GM12878 (cell line): ENCODE results near the gene MED13L. TPM values are rescaled to one million over a fixed set of nuclear protein-coding genes. Genes with fewer than 3 reads are reported as not detected.

Source experiments
- ATAC-seq: fragments of 200-7000 bp; cut with Tn5 transposase; 3 replicates; pipeline ENCODE4 v1.9.1; 2020; ENCODE audit warnings: mild to moderate bottlenecking, moderate library complexity
- BruUV-seq: library from RNA; stranded (reverse); fragments of 400-500 nt; replicated peaks from 2 replicates; lab custom pipeline; 2021; lab: Mats Ljungman, UMichigan
- CTCF ChIA-PET: fragments of 300-600 bp; sonication (Branson Sonifier 250); formaldehyde crosslinking; extraction: SDS; loops from one replicate; lab custom pipeline; 2021; ENCODE audit warnings: inconsistent platforms; lab: Yijun Ruan, JAX
- POLR2A ChIA-PET: fragments of 350-600 bp; formaldehyde crosslinking; extraction: SDS; loops from one replicate; lab custom pipeline; 2021; ENCODE audit warnings: inconsistent platforms; lab: Charles Lee
- RAD21 ChIA-PET: fragments of 300-600 bp; sonication (Branson Sonifier 250); formaldehyde crosslinking; loops from one replicate; lab custom pipeline; 2023; ENCODE audit warnings: antibody characterized with exemption; ENCODE audit not compliant: unreplicated experiment; lab: Charles Lee
- SMC1A ChIA-PET: fragments of 300-600 bp; sonication (Branson Sonifier 250); formaldehyde crosslinking; loops from one replicate; lab custom pipeline; 2023; ENCODE audit not compliant: unreplicated experiment, uncharacterized antibody; lab: Charles Lee
- DNase-seq: peaks from one replicate; pipeline ENCODE4 v3.0.0-alpha.2; 2011; ENCODE audit warnings: low read depth, low spot score
- FAIRE-seq: peaks from 3 replicates; lab custom pipeline; 2011; peaks lifted over from hg19 to GRCh38; lab: Jason Lieb, UNC
- H2AFZ ChIP-seq: 2 replicates; pipeline ENCODE4 v1.6.0; 2011; ENCODE audit warnings: low read depth, low read length, control low read depth; ENCODE audit not compliant: control insufficient read depth
- H3K27ac ChIP-seq: 2 replicates; pipeline ENCODE4 v1.5.1; 2011; ENCODE audit warnings: control low read depth; ENCODE audit not compliant: control insufficient read depth, insufficient read depth
- H3K27me3 ChIP-seq, 2 experiments: replicated peaks in 1 of 2; 2 replicates each; pipeline versions ENCODE4 v1.6.0 to v1.6.1; 2011; ENCODE audit warnings: low read length in 1 of 2; ENCODE audit not compliant: control insufficient read depth in 2 of 2, insufficient read depth in 2 of 2
- H3K36me3 ChIP-seq, 2 experiments: 2 replicates each; pipeline ENCODE4 v1.5.1; 2011; ENCODE audit warnings: low read length in 1 of 2; ENCODE audit not compliant: control insufficient read depth in 2 of 2, insufficient read depth in 2 of 2
- H3K4me1 ChIP-seq: 2 replicates; pipeline ENCODE4 v1.6.1; 2011; ENCODE audit warnings: mild to moderate bottlenecking, low read length, moderate library complexity, mixed read lengths; ENCODE audit not compliant: control insufficient read depth, insufficient read depth
- H3K4me2 ChIP-seq: 2 replicates; pipeline ENCODE4 v1.6.0; 2011; ENCODE audit warnings: control low read depth; ENCODE audit not compliant: control insufficient read depth, insufficient read depth
- H3K4me3 ChIP-seq: fragments of 200-600 bp; sonication (generic); 2 replicates; pipeline ENCODE4 v1.5.1; 2016
- H3K79me2 ChIP-seq: 2 replicates; pipeline ENCODE4 v1.6.0; 2011; ENCODE audit warnings: low read length; ENCODE audit not compliant: control insufficient read depth, insufficient read depth
- H3K9ac ChIP-seq: 2 replicates; pipeline ENCODE4 v1.8.0; 2011; ENCODE audit warnings: low read length, control low read depth, mixed read lengths; ENCODE audit not compliant: control insufficient read depth, insufficient read depth
- H3K9me3 ChIP-seq: replicated peaks from 3 replicates; pipeline ENCODE4 v1.5.1; 2011; ENCODE audit warnings: mild to moderate bottlenecking, low read length; ENCODE audit not compliant: control insufficient read depth, insufficient read depth
- H4K20me1 ChIP-seq: 2 replicates; pipeline ENCODE4 v1.6.0; 2011; ENCODE audit not compliant: control insufficient read depth, insufficient read depth
- ATF2 ChIP-seq: IDR thresholded peaks from 2 replicates; pipeline ENCODE4 v1.6.1; 2012; ENCODE audit warnings: low read length, inconsistent platforms
- BACH1 ChIP-seq: fragments of 450-650 bp; IDR thresholded peaks from 2 replicates; pipeline ENCODE4 v1.6.1; 2017; ENCODE audit warnings: mild to moderate bottlenecking, borderline replicate concordance
- EZH2 ChIP-seq: IDR thresholded peaks from 2 replicates; pipeline ENCODE4 v1.6.1; 2012; ENCODE audit warnings: low read depth, mild to moderate bottlenecking, control low read depth, inconsistent platforms, low read length, borderline replicate concordance; ENCODE audit not compliant: control insufficient read depth
- MTA3 ChIP-seq: IDR thresholded peaks from 2 replicates; pipeline ENCODE4 v1.6.1; 2012; ENCODE audit warnings: low read length, inconsistent platforms, borderline replicate concordance
- POLR2AphosphoS5 ChIP-seq: IDR thresholded peaks from 2 replicates; pipeline ENCODE4 v1.6.1; 2011; ENCODE audit warnings: mild to moderate bottlenecking, low read length, inconsistent platforms
- POU2F2 ChIP-seq: IDR thresholded peaks from 3 replicates; pipeline ENCODE4 v1.6.1; 2011; ENCODE audit warnings: low read depth, mild to moderate bottlenecking, low read length, borderline replicate concordance
- REST ChIP-seq: IDR thresholded peaks from 2 replicates; pipeline ENCODE4 v1.6.1; 2012; ENCODE audit warnings: mild to moderate bottlenecking, low read depth, low read length
- SREBF2 ChIP-seq: IDR thresholded peaks from 2 replicates; pipeline ENCODE4 v1.6.1; 2012; ENCODE audit warnings: mild to moderate bottlenecking, low read length
- TAF1 ChIP-seq: IDR thresholded peaks from 2 replicates; pipeline ENCODE4 v1.6.1; 2011; ENCODE audit warnings: mild to moderate bottlenecking, low read depth, low read length, borderline replicate concordance
- WGBS: methylation state at CpG from one replicate; pipeline ENCODE4 v1.1.6; 2016; ENCODE audit warnings: low lambda C conversion rate; ENCODE audit not compliant: insufficient replicate concordance, insufficient coverage; ENCODE audit errors: missing lambda C conversion rate; 5-methylcytosine and 5-hydroxymethylcytosine counted together
- in situ Hi-C: fragments of 300-500 bp; cut with MboI; formaldehyde crosslinking; loops from 9 replicates; pipeline ENCODE4 v1.14.3; 2018; ENCODE audit warnings: mixed read lengths
- intact Hi-C: fragments of 100-400 bp; cut with micrococcal nuclease; formaldehyde crosslinking; loops from one replicate; pipeline ENCODE4 v1.14.2; 2022; ENCODE audit not compliant: unreplicated experiment
- polyA plus RNA-seq, 11 experiments: library from polyadenylated mRNA; depleted of rRNA in 4 of 11; unstranded in 6 of 11; stranded (reverse) in 5 of 11; fragments of >200 nt; fragmentation: Nextera tagmentation in 4 of 11; fragmentation: Illumina TruSeq in 1 of 11; extraction: Ambion mirVana in 4 of 11; extraction: Trizol in 1 of 11; gene quantifications; 1 replicate in 1 of 11; 2 replicates in 10 of 11; pipeline versions ENCODE4 v1.2.1 to v1.2.3, GENCODE V29; 2011 to 2016; ENCODE audit warnings: inconsistent platforms in 2 of 11, missing spikeins in 2 of 11, low read depth in 1 of 11
- total RNA-seq, 4 experiments: library from RNA; depleted of rRNA in 3 of 4; stranded (reverse); fragments of >200 nt in 3 of 4; fragmentation: Illumina TruSeq in 1 of 4; extraction: Trizol in 1 of 4; gene quantifications; 2 replicates each; pipeline versions ENCODE4 v1.2.1 to v1.2.3, GENCODE V29; 2013 to 2021
- TF ChIP-seq, protein P1 (sequence below): fragments of 450-650 bp; IDR thresholded peaks from 2 replicates; pipeline ENCODE4 v1.6.1; 2017; ENCODE audit warnings: low read depth, mild to moderate bottlenecking, moderate library complexity

Gene MED13L
- total and polyA plus RNA-seq, 10 of the 15 experiments (the other 5 are each of a cell fraction or from before 2014, with no cell fraction given) = 3.7 to 30.1 (median 9.1) TPM

DNA sequence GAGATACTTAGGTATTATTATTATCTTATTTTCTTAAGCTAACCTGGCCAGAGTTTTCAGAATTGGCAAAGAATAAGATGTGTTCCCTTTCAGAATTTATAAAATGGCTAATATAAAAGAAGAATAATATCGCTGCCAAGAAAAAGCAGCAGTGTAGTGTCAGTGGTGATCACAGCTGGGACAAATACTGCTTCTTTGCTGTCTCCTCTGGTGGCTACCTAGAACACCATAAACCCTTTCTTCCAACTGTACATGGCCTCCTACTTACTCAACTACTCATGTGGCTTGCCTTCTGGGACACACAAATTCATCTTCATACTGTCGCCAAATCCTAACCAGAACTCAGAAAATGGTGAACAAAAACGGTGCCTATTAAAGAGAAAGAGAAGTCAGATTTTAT lies 72.7 kb downstream of the MED13L start:
- in situ Hi-C loops = no loop called here
- no peak for ATAC-seq
- TF ChIP-seq, protein P1, sequence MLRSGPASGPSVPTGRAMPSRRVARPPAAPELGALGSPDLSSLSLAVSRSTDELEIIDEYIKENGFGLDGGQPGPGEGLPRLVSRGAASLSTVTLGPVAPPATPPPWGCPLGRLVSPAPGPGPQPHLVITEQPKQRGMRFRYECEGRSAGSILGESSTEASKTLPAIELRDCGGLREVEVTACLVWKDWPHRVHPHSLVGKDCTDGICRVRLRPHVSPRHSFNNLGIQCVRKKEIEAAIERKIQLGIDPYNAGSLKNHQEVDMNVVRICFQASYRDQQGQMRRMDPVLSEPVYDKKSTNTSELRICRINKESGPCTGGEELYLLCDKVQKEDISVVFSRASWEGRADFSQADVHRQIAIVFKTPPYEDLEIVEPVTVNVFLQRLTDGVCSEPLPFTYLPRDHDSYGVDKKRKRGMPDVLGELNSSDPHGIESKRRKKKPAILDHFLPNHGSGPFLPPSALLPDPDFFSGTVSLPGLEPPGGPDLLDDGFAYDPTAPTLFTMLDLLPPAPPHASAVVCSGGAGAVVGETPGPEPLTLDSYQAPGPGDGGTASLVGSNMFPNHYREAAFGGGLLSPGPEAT = no peak
- TF ChIP-seq, all 136 proteins: peak for 0
- no peaks in the 10 kb centered on the region for H4K20me1 ChIP-seq
- ChIA-PET RAD21 (no interaction called here), SMC1A (interaction anchor here (0.7 kb wide), 1 partner anchor 222 kb away, joined by 3 read pairs; no protein-coding TSS in a partner anchor), CTCF (interaction anchor here (1.0 kb wide), 1 partner anchor 31 kb away, joined by 3 read pairs; no protein-coding TSS in a partner anchor), POLR2A (interaction anchor here (0.6 kb wide), 1 partner anchor 9 kb away, joined by 6 read pairs; no protein-coding TSS in a partner anchor)
- 96% methylated on average over 3 of the region's 3 CpGs for WGBS
- H3K4me2 ChIP-seq = no peak overlapping the region
- H3K9ac ChIP-seq = no peak overlapping the region
- intact Hi-C loops = no loop called here
- H3K27ac ChIP-seq = no peak overlapping the region
- FAIRE-seq (no peak), DNase-seq (no peak)
- H3K79me2 ChIP-seq = no peaks in the 10 kb centered on the region; the same call in none of the 2 replicates
- H3K4me3 ChIP-seq = no peak overlapping the region
- no peaks in the 10 kb centered on the region for H3K9me3 ChIP-seq
- no peak overlapping the region for H2AFZ ChIP-seq
- no peaks in the 10 kb centered on the region for H3K4me1 ChIP-seq
- no peaks in the 10 kb centered on the region for H3K36me3 ChIP-seq
- BruUV-seq = no TSS peak
- H3K27me3 ChIP-seq = no peaks in the 10 kb centered on the region

GRCh38 chr12:116204169-116204568 lies 73.3 kb downstream of the MED13L start:
- Histone ChIP-seq H3K27ac (no peak overlapping the region), H3K79me2 (no peaks in the 10 kb centered on the region), H3K27me3 (no peaks in the 10 kb centered on the region), H3K9ac (no peak overlapping the region), H4K20me1 (no peaks in the 10 kb centered on the region), H3K4me3 (no peak overlapping the region), H3K4me1 (no peaks in the 10 kb centered on the region), H3K36me3 (no peaks in the 10 kb centered on the region), H3K9me3 (no peaks in the 10 kb centered on the region), H3K4me2 (no peak overlapping the region), H2AFZ (no peak overlapping the region)
- no peak for ATAC-seq
- no peak for DNase-seq
- WGBS = 86% methylated on average over 4 of the region's 4 CpGs
- no TSS peak for BruUV-seq
- intact Hi-C loops (no loop called here), in situ Hi-C loops (no loop called here)
- RAD21 ChIA-PET = no interaction called here
- POLR2A ChIA-PET = no interaction called here
- no peak for FAIRE-seq
- CTCF ChIA-PET = no interaction called here
- SMC1A ChIA-PET = no interaction called here
- no peak for TF ChIP-seq ATF2
- TF ChIP-seq POLR2AphosphoS5 = no peak
- no peak for TF ChIP-seq MTA3
- no peak for TF ChIP-seq TAF1
- no peak for TF ChIP-seq POU2F2
- no peak for TF ChIP-seq SREBF2
- no peak for TF ChIP-seq BACH1
- TF ChIP-seq EZH2 = no peak
- TF ChIP-seq REST = no peak
